ENCODE results near the gene POTEB. TPM values are rescaled to one million over a fixed set of nuclear protein-coding genes. Genes with fewer than 3 reads are reported as not detected.
"Not testable (repeated sequence)": the region's sequence is repeated elsewhere in the genome, so short reads cannot be mapped to it uniquely, and the experiment has no call there.

POTEB gene
- not detected in 2 replicates for total RNA-seq (2014; rRNA removed; shearing (Covaris generic))
- polyA plus RNA-seq (2014; cell fraction: nucleus; rRNA removed), result not detected in 2 replicates

- not testable (repeated sequence) for DNase-seq (ENCODE audit: extremely low read depth, low read depth)
These were observed at the start of gene POTEB for GRCh38 chr15:21877635-21878034. POTEB (minus strand) TSS chr15:21877735; CDS start chr15:21877246, 489 bp downstream.

GRCh38 chr15:21890955-21891354 is 13.4 kb upstream of the POTEB start:
- DNase-seq (ENCODE audit: extremely low read depth, low read depth), result not testable (repeated sequence)

GRCh38 chr15:21889542-21889941 is 12.0 kb upstream of the POTEB start:
- DNase-seq (ENCODE audit: extremely low read depth, low read depth), result not testable (repeated sequence)

GRCh38 chr15:21838831-21839230 is 38.7 kb downstream of the POTEB start:
- not testable (repeated sequence) for DNase-seq (ENCODE audit: extremely low read depth, low read depth)

Small RNAs within 50 kb of the gene (small RNA-seq; reads per million reads assigned to genes)
- gene MIR3118-4 (0 reads per million in 2 experiments), gene RNU6-631P (0 reads per million in 2 experiments)

Other genes with a start within 250 kb of the POTEB start
- not detected in 2 replicates for gene OR4M2, start 202.8 kb upstream of the POTEB start, total RNA-seq (2014; rRNA removed; shearing (Covaris generic))